GM06990 (cell line): ENCODE measurements around the gene KCNN2.

Experiments used
- DNase-seq: peaks from one replicate; pipeline ENCODE4 v3.0.0-alpha.2; 2011; ENCODE audit not compliant: insufficient read length; ENCODE audit errors: extremely low read depth
- H3K27me3 ChIP-seq: replicated peaks from 2 replicates; pipeline ENCODE4 v1.6.0; 2011; ENCODE audit warnings: low read length; ENCODE audit not compliant: control insufficient read depth, insufficient read depth
- H3K36me3 ChIP-seq: 2 replicates; pipeline ENCODE4 v1.5.1; 2011; ENCODE audit warnings: low read length; ENCODE audit not compliant: control insufficient read depth, insufficient read depth
- H3K4me3 ChIP-seq: replicated peaks from 2 replicates; pipeline ENCODE4 v1.5.1; 2011; ENCODE audit warnings: low read depth, mild to moderate bottlenecking, control low read depth, low read length
- CTCF ChIP-seq: IDR thresholded peaks from 2 replicates; pipeline ENCODE4 v1.5.1; 2011; ENCODE audit warnings: low read length, control low read depth, mild to moderate bottlenecking, inconsistent platforms; ENCODE audit not compliant: insufficient read depth, poor library complexity, severe bottlenecking

Gene KCNN2

DNA sequence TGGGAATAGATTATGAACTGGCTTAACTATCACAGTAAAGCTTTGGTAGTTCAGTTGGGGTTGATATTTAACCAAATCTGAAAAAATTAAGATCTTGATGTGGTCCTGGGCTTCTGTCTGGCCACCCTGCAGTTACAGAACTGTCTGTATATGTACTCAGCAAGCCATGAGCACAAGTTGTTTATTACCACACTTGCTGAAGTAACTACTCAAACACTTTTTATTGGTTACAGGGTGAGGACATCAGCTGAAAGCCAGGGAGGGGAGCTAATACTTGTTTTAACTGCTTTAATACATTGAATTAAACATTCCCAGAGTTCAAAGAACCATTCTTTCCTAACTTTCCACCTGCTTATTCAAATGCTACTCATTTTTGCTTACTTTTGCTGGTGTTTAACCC lies 29.4 kb upstream of the KCNN2 start:
- no peaks in the 10 kb centered on the region for H3K27me3 ChIP-seq

DNA sequence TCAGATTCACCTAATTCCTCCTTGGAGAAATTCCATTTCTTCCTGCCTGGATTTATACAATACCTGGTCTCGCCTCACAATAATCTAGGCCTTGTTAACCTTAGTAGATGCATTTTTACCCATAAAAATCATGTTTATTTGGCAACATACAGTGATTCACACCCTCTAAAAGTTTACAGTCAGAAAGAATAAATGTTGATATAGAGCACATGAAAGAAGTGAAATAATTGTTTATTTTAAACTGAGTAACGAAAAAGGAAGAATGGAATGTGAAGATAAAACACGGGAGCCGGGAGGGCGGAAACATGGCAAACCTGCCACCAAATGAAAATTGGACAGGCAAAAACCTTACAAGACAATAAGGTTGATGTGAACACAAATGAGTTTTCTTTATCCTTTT lies 28.9 kb upstream of the KCNN2 start:
- Histone ChIP-seq H3K36me3 (no peaks in the 10 kb centered on the region), H3K4me3 (no peak overlapping the region), H3K27me3 (no peaks in the 10 kb centered on the region)
- TF ChIP-seq CTCF: no peak
- DNase-seq: no peak

More for the DNA sequence above, 29.4 kb upstream of the KCNN2 start:
- no peaks in the 10 kb centered on the region for H3K36me3 ChIP-seq
- no peak for TF ChIP-seq CTCF
- no peak overlapping the region for H3K4me3 ChIP-seq
- no peak for DNase-seq

- Histone ChIP-seq H3K4me3 (no peak overlapping the region), H3K36me3 (no peaks in the 10 kb centered on the region), H3K27me3 (no peaks in the 10 kb centered on the region)
- no peak for DNase-seq
- TF ChIP-seq CTCF: no peak
Observed at GRCh38 chr5:114335391-114335790, 26.5 kb upstream of the KCNN2 start.

DNA sequence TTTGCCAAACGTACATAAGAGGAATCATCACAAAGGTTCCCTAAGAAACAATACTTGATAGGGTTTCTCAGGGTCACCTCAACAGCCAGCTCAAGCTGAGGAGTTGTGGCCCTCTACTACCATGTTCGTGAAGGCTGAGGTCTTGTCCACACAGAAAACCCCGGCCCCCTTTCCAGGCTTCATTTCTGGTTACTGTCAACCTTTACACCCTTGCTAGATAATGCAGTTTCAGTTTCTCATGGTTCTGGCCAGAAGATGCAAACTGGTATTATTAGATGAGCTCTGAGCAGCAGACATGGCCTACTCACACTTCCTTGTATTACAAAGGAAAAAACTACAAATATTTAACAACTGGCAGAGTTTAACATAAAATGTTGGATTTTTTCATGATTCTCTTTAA lies 22.8 kb upstream of the KCNN2 start:
- Histone ChIP-seq H3K27me3 (no peaks in the 10 kb centered on the region; the same call in 1 of the 2 replicates), H3K4me3 (no peak overlapping the region), H3K36me3 (no peaks in the 10 kb centered on the region)
- no peak for DNase-seq
- no peak for TF ChIP-seq CTCF

DNA sequence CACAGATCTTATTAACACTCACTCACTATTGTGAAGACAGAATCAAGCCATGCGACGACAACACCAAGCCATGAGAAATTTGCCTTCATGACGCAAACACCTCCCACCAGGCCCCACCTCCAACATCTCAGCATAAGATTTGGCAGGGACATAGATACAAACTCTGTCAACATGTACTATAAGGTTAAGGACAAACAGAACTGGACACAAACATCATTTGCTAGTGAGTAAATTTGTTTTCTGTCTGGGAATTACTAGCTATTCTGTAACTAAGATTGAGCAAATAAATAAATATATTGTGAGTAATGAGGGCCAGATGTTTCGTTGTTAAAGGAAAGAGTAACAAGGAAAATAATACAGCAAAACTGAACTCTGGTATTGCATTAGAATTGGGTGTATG lies 15.7 kb upstream of the KCNN2 start:
- TF ChIP-seq CTCF: no peak
- DNase-seq: no peak
- Histone ChIP-seq H3K36me3 (no peaks in the 10 kb centered on the region), H3K4me3 (no peak overlapping the region), H3K27me3 (no peaks in the 10 kb centered on the region; the same call in 1 of the 2 replicates)

DNA sequence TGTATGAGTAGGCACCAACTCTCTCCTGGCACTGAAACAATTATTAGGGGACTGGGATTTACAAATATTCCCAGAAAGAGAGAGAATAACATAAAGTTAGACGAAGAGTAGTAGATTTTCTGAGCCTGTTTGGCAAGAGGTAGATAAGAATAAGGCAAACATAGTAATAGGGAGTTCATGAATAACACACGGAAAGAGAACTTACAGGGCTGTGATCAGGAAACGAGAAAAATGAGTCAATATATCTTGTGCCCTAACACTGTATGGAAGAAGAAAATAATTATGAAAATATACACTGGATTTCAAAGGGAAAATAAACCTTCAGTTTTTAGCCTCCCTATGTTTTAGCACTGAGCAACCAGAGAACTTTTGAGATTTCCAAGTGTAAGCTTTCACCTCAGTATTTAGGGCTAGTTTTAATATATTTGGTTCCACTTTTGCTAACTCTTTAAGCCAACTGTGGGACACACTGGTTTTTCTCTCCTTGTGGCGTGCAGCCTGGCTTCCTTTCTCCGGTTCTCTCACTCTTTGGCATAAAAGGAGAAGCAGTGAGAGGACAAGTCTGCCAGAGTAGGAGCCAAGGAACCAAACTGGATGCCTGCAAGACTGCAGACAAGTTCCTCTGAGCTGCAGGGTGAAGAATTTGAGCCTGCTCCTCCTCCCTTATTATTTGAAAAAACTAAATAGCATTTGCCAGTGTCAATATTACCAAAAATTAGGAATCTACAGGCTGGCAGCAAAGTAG lies 6.6 kb upstream of the KCNN2 start:
- Histone ChIP-seq H3K27me3 (no peaks in the 10 kb centered on the region), H3K4me3 (no peak overlapping the region), H3K36me3 (no peaks in the 10 kb centered on the region)
- no peak for DNase-seq
- no peak for TF ChIP-seq CTCF
